Right lobe of liver (tissue), 4 donors: ENCODE results near the gene NUP153.

ENCODE experiments used
- CTCF ChIP-seq, 4 donors: fragments of 200-600 bp in 3 of 4; fragments of 450-650 bp in 1 of 4; IDR thresholded peaks; one replicate each; pipeline versions ENCODE4 v1.5.1 to v1.8.0; 2016 to 2022; ENCODE audit warnings: antibody characterized with exemption in 4 of 4, mild to moderate bottlenecking in 2 of 4
- POLR2A ChIP-seq: fragments of 450-650 bp; IDR thresholded peaks from one replicate; pipeline ENCODE4 v1.6.1; 2017; ENCODE audit warnings: antibody characterized with exemption, mild to moderate bottlenecking
- donor health status: DM: no; HTN: no; CAD: no.
- donor health status: DM: no; HTN: no; CAD: no.
- donor health status: DM: no; HTN: yes; CAD: no.

- TF ChIP-seq CTCF (IDR thresholded peaks at IDR 0.05) (no peak), POLR2A (no peak)
Measured at GRCh38 chr6:17677602-17678001, 29.1 kb downstream of the NUP153 start.
